Measurements from ENCODE around the gene TMEM63A.

TMEM63A gene

DNA sequence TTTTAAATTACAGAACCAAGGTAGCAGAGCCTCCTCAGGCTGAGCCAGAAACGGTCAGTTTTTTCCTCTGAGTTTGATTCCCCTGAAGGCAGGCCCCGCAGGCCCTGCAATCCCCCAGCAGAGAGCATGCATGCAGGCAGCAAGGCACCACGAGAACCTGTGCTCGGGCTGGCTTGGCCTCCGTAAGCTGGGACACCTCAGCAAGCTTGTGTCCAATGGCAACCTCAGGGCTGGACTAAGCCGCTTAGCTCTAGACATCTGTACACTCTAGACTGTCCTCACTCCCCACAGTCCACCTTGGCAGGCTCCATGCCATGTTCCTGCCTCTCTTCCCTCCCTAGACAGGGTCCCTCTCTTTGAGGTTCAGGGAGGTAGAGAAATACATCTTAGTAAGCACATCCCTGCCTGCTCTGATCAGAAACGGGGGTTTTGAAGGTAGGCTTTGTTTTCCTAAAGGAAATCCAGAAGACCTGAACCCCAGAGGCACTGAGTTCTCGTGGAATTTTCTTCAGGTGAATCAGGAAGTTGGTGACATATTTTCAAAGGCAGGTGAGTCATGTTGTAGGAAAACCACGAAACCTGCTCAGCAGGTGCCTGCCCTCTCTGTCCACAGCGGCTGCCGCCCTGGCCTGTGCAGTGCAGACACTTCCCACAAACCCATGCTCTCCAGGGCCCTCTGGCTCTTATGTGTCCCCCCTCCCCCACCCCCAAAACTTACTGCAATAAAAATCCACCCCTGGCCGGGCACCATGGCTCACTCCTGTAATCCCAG lies 7.0 kb downstream of the TMEM63A start:
- H3K27me3 ChIP-seq (replicated peaks; ENCODE audit: control insufficient read depth, insufficient read depth, low read length) = no peaks in the 10 kb centered on the region
- H3K36me3 ChIP-seq (ENCODE audit: control insufficient read depth, insufficient read depth, low read length) = peaks cover 9% of the 10 kb centered on the region
- DNase-seq (ENCODE audit: extremely low read depth, insufficient read length) = no peak
- no peak overlapping the region for H3K4me3 ChIP-seq (replicated peaks; ENCODE audit: low read depth, low read length)
- TF ChIP-seq, protein P1, sequence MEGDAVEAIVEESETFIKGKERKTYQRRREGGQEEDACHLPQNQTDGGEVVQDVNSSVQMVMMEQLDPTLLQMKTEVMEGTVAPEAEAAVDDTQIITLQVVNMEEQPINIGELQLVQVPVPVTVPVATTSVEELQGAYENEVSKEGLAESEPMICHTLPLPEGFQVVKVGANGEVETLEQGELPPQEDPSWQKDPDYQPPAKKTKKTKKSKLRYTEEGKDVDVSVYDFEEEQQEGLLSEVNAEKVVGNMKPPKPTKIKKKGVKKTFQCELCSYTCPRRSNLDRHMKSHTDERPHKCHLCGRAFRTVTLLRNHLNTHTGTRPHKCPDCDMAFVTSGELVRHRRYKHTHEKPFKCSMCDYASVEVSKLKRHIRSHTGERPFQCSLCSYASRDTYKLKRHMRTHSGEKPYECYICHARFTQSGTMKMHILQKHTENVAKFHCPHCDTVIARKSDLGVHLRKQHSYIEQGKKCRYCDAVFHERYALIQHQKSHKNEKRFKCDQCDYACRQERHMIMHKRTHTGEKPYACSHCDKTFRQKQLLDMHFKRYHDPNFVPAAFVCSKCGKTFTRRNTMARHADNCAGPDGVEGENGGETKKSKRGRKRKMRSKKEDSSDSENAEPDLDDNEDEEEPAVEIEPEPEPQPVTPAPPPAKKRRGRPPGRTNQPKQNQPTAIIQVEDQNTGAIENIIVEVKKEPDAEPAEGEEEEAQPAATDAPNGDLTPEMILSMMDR (IDR thresholded peaks at IDR 0.05; ENCODE audit: insufficient read depth, low read length, poor library complexity, severe bottlenecking) = no peak

DNA sequence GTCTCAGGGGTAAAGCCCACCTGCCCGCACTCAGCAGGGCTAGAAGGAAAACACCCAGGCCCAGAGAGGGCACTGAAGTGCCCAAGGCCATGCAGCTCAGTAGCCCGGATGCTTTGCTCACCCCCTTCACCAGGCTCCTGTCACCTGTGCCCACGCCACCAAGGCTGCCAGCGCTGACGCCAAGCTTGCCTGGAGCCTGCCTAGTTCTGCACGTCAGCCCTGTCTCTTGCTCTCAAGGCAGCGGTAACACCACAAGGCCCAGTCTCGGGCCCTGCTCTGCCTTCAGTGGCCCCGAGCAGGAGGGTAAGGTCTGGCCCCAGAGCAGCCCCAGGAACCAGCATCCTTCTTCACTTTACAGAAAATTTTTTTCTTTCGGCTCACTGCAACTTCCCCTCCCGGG lies 7.7 kb downstream of the TMEM63A start:
- Histone ChIP-seq H3K27me3 (replicated peaks; ENCODE audit: control insufficient read depth, insufficient read depth, low read length) (no peaks in the 10 kb centered on the region), H3K4me3 (replicated peaks; ENCODE audit: low read depth, low read length) (no peak overlapping the region), H3K36me3 (ENCODE audit: control insufficient read depth, insufficient read depth, low read length) (peaks cover 9% of the 10 kb centered on the region)
- TF ChIP-seq, protein P1 (IDR thresholded peaks at IDR 0.05; ENCODE audit: insufficient read depth, low read length, poor library complexity, severe bottlenecking) = no peak
- no peak for DNase-seq (ENCODE audit: extremely low read depth, insufficient read length)

DNA sequence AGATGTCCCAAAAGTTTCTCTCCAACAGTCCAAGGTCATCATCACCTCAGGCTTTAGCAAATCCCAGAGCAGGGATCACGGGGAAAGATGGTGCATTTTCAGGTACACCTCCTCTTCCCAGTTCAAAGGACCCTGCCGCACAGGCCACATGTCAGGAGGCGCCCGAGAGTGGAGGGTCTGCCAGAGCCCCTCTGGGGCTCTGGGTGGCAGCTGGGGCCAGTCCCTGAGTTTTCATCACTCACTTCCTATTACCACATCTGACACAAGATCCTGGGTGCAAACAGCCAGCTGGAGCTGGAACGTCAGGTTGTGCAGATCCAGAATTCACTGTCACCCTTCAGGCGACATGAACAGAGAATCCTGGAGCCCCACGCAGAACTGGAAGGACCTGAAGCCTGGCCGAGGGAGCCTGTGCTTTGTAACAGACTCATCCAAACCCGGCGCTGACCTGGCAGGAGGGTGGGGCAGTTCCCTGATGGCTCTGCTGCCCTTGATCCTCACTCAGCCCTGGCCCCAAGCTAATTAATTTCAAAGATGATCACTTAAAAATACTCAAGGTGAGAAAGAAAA lies 8.8 kb downstream of the TMEM63A start:
- no peak overlapping the region for H3K4me3 ChIP-seq (replicated peaks; ENCODE audit: low read depth, low read length)
- peaks cover 12% of the 10 kb centered on the region for H3K36me3 ChIP-seq (ENCODE audit: control insufficient read depth, insufficient read depth, low read length)
- TF ChIP-seq, protein P1 (IDR thresholded peaks at IDR 0.05; ENCODE audit: insufficient read depth, low read length, poor library complexity, severe bottlenecking) = no peak
- DNase-seq (ENCODE audit: extremely low read depth, insufficient read length) = no peak
- H3K27me3 ChIP-seq (replicated peaks; ENCODE audit: control insufficient read depth, insufficient read depth, low read length) = no peaks in the 10 kb centered on the region

DNA sequence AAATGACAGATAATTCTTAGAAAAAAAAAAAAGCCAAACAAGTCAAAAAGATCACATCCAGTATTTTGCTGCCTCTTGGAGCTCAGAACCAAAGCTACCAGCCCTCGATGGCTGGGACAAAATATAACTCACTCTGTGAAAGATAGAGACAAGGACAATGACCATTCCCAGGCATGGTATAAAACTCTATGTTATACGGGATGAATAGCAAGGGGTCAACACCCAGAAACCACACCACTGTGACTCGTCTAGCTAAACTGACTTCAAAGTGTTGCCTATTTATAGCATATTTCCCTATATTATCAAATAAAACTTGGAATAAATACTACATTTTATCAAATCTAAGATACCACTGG lies 10.1 kb downstream of the TMEM63A start:
- Histone ChIP-seq H3K27me3 (replicated peaks; ENCODE audit: control insufficient read depth, insufficient read depth, low read length) (no peaks in the 10 kb centered on the region), H3K4me3 (replicated peaks; ENCODE audit: low read depth, low read length) (no peak overlapping the region), H3K36me3 (ENCODE audit: control insufficient read depth, insufficient read depth, low read length) (peaks cover 14% of the 10 kb centered on the region)
- TF ChIP-seq, protein P1 (IDR thresholded peaks at IDR 0.05; ENCODE audit: insufficient read depth, low read length, poor library complexity, severe bottlenecking) = no peak
- no peak for DNase-seq (ENCODE audit: extremely low read depth, insufficient read length)

DNA sequence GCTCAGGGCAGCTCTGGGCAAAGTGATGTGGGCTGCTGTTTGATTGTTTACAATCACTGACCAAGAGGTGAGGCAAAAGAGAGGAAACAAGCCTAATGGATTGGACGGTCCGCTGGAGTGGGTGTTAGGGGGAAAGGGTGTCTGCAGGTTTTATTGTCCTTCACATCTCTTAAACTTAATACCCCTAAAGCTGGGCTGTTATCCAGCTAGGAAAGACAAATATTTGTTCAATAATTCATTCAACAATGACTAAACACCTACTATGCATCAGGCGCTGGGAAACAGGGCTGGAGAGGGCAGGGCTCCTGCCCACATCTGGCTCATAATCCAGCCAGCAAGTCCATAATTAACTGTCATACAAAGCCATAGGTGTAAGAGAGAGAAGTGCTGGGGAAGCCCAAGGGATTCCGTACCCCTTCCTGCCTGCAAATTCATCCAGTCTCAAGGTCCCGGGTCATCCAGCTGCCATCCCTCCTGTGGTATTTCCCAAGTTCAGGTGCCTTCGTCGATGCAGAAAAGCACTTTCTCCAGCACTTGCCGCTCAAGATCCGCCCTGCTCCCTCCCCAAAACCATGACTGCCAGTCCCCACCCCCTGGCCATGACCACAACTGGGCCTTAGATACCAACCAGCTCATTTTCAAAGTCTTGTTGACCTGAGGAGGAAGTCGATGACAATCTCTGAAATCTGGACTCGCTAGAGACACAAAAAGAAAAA lies 10.7 kb downstream of the TMEM63A start:
- TF ChIP-seq, protein P1 (IDR thresholded peaks at IDR 0.05; ENCODE audit: insufficient read depth, low read length, poor library complexity, severe bottlenecking) = no peak
- no peak for DNase-seq (ENCODE audit: extremely low read depth, insufficient read length)
- Histone ChIP-seq H3K27me3 (replicated peaks; ENCODE audit: control insufficient read depth, insufficient read depth, low read length) (no peaks in the 10 kb centered on the region), H3K4me3 (replicated peaks; ENCODE audit: low read depth, low read length) (no peak overlapping the region), H3K36me3 (ENCODE audit: control insufficient read depth, insufficient read depth, low read length) (peaks cover 14% of the 10 kb centered on the region)

Measured in GM06990 (cell line).